H1 (cell line): ENCODE measurements around the gene INPP5B. TPM values are rescaled to one million over a fixed set of nuclear protein-coding genes. Genes with fewer than 3 reads are reported as not detected.

Source experiments
- CEBPB ChIP-seq: IDR thresholded peaks from 2 replicates; pipeline ENCODE4 v1.6.1; 2012; ENCODE audit warnings: low read depth, low read length
- CHD7 ChIP-seq: fragments of 300-600 bp; sonication (generic); IDR thresholded peaks from 2 replicates; pipeline ENCODE4 v1.7.1; 2012; ENCODE audit warnings: low read length, moderate library complexity, mild to moderate bottlenecking, inconsistent platforms; ENCODE audit not compliant: insufficient replicate concordance
- FOSL1 ChIP-seq: IDR thresholded peaks from 2 replicates; pipeline ENCODE4 v1.6.1; 2011; ENCODE audit warnings: mild to moderate bottlenecking, low read depth, low read length, moderate library complexity; ENCODE audit not compliant: insufficient read depth
- POLR2A ChIP-seq, 2 experiments: IDR thresholded peaks; 1 replicate in 1 of 2; 2 replicates in 1 of 2; pipeline ENCODE4 v1.6.1; 2011; ENCODE audit warnings: low read depth in 2 of 2, low read length in 2 of 2, mild to moderate bottlenecking in 2 of 2; ENCODE audit errors: control extremely low read depth in 1 of 2
- RBBP5 ChIP-seq: IDR thresholded peaks from 2 replicates; pipeline ENCODE4 v1.7.1; 2012; ENCODE audit warnings: low read depth, mild to moderate bottlenecking, inconsistent platforms, low read length, moderate library complexity, borderline replicate concordance
- SIX5 ChIP-seq: IDR thresholded peaks from 2 replicates; pipeline ENCODE4 v1.6.1; 2011; ENCODE audit warnings: mild to moderate bottlenecking, low read depth, low read length
- polyA plus RNA-seq, 7 experiments: library from polyadenylated mRNA; depleted of rRNA in 3 of 7; stranded (reverse) in 5 of 7; unstranded in 2 of 7; fragments of >200 nt in 5 of 7; fragments of 200-250 nt in 2 of 7; gene quantifications; 1 replicate in 5 of 7; 2 replicates in 1 of 7; 4 replicates in 1 of 7; pipeline versions ENCODE4 v1.2.1 to v1.2.3, GENCODE V29; 2011 to 2013; ENCODE audit warnings: missing spikeins in 2 of 7, mixed read lengths in 2 of 7
- total RNA-seq: library from RNA; stranded (reverse); fragmentation: NEBNext Ultra II Directional; extraction: Animal tissue kit (Norgen Biotek cat#: 25700); gene quantifications from 2 replicates; pipeline ENCODE4 v1.2.1, GENCODE V29; 2021

INPP5B gene
- total and polyA plus RNA-seq, 2 of the 8 experiments (the other 6 are each of a cell fraction or from before 2014, with no cell fraction given), result 14.0 to 23.7 TPM

- TF ChIP-seq CHD7, result no peak
- no peak for TF ChIP-seq FOSL1
- TF ChIP-seq SIX5, result no peak
- no peak for TF ChIP-seq RBBP5
- TF ChIP-seq POLR2A (IDR thresholded peaks at IDR 0.05; ENCODE audit: control extremely low read depth in 1 of 2, low read depth in 2 of 2, low read length in 2 of 2), result no peak
- no peak for TF ChIP-seq CEBPB
These were observed 8.8 kb upstream of the INPP5B start (continued) for GRCh38 chr1:37955685-37956084.
